Colonic mucosa (tissue), 4 donors: ENCODE measurements around the gene FLOT1. TPM values are rescaled to one million over a fixed set of nuclear protein-coding genes. Genes with fewer than 3 reads are reported as not detected.

Experiments used
- DNase-seq: peaks from one replicate; pipeline ENCODE4 v3.0.0-alpha.2; 2020
- H3K27ac ChIP-seq: fragments of 200-600 bp; one replicate; pipeline ENCODE4 v1.8.0; 2021
- H3K27me3 ChIP-seq: fragments of 200-600 bp; one replicate; pipeline ENCODE4 v1.8.0; 2021
- H3K36me3 ChIP-seq: fragments of 200-600 bp; one replicate; pipeline ENCODE4 v1.8.0; 2021
- H3K4me1 ChIP-seq: fragments of 200-600 bp; one replicate; pipeline ENCODE4 v1.8.0; 2021; ENCODE audit warnings: mild to moderate bottlenecking
- H3K4me3 ChIP-seq: fragments of 200-600 bp; one replicate; pipeline ENCODE4 v1.8.0; 2021
- H3K9ac ChIP-seq, 2 donors: one replicate each; pipeline ENCODE4 v1.7.0; 2013; ENCODE audit warnings: control low read depth in 2 of 2, low read depth in 2 of 2, low read length in 2 of 2
- H3K9me3 ChIP-seq: fragments of 200-600 bp; one replicate; pipeline ENCODE4 v1.8.0; 2021
- intact Hi-C: fragments of 100-400 bp; cut with DNase I; formaldehyde crosslinking; loops from one replicate; pipeline ENCODE4 v1.14.1; 2022
- total RNA-seq, 2 donors: library from RNA; stranded (reverse); fragmentation: NEBNext Ultra II Directional in 1 of 2; extraction: Animal tissue kit (Norgen Biotek cat#: 25700) in 1 of 2; gene quantifications; one replicate each; pipeline ENCODE4 v1.2.1, GENCODE V29; 2021
- TF ChIP-seq, protein P1 (sequence below): fragments of 200-600 bp; IDR thresholded peaks from one replicate; pipeline ENCODE4 v1.8.0; 2022; ENCODE audit warnings: antibody characterized with exemption, mild to moderate bottlenecking
- donor health status: healthy.
- donor health status: DM: no; HTN: no; CAD: no.
- donor health status: DM: no; HTN: no; CAD: no.

Gene FLOT1
- total RNA-seq, 2 donors from 2014 or later: 130 to 158 TPM

DNA sequence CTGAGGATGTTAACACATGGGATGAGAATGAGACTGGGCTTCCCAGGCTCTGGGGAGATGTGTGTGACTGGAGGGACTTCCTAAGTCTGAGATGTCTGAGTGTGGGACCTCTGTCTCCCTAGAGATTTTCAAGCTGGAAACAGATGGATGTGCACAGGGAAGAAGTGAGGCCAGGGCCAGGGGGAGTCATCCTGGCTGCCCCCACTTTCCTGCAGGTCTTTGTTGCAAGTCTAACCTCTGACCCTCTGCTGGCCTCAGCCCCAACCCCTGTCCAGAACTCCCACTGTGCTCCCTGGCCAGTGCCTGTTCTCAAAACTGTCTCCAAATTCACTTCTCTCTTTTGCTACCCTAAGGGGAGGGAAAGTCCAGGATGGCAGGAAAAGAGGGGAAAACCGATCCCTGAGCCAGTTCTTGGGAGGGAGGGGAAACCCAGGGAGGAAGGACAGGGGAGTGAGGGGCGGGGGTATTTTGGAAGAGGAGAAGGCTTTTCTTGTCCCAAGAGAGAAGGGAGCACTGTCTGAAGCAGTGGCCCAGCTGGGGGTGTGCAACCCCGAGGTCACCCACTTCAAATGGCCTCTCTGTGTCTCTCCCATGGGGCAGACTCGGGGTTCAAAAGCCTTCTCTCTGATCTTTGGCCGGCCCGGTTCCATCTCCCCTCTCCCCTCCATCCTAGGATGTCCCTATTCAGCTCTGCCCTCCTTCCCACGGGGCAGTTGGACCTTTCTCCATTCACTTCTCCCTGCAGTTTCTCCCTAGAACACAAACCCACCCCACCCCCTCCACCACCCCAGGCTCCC, 59.1 kb downstream of the FLOT1 start:
- H3K27ac ChIP-seq: peak overlapping the region; percentile 84
- no peaks in the 10 kb centered on the region for H3K9me3 ChIP-seq
- H3K9ac ChIP-seq: peak overlapping the region; percentile 67 to 80
- no peaks in the 10 kb centered on the region for H3K36me3 ChIP-seq
- peak overlapping the region; percentile 53 for H3K4me3 ChIP-seq
- intact Hi-C loops: no loop called here
- H3K27me3 ChIP-seq: no peaks in the 10 kb centered on the region
- DNase-seq: no peak
- H3K4me1 ChIP-seq: peaks cover 4% of the 10 kb centered on the region
- TF ChIP-seq, protein P1, sequence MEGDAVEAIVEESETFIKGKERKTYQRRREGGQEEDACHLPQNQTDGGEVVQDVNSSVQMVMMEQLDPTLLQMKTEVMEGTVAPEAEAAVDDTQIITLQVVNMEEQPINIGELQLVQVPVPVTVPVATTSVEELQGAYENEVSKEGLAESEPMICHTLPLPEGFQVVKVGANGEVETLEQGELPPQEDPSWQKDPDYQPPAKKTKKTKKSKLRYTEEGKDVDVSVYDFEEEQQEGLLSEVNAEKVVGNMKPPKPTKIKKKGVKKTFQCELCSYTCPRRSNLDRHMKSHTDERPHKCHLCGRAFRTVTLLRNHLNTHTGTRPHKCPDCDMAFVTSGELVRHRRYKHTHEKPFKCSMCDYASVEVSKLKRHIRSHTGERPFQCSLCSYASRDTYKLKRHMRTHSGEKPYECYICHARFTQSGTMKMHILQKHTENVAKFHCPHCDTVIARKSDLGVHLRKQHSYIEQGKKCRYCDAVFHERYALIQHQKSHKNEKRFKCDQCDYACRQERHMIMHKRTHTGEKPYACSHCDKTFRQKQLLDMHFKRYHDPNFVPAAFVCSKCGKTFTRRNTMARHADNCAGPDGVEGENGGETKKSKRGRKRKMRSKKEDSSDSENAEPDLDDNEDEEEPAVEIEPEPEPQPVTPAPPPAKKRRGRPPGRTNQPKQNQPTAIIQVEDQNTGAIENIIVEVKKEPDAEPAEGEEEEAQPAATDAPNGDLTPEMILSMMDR: no peak

DNA sequence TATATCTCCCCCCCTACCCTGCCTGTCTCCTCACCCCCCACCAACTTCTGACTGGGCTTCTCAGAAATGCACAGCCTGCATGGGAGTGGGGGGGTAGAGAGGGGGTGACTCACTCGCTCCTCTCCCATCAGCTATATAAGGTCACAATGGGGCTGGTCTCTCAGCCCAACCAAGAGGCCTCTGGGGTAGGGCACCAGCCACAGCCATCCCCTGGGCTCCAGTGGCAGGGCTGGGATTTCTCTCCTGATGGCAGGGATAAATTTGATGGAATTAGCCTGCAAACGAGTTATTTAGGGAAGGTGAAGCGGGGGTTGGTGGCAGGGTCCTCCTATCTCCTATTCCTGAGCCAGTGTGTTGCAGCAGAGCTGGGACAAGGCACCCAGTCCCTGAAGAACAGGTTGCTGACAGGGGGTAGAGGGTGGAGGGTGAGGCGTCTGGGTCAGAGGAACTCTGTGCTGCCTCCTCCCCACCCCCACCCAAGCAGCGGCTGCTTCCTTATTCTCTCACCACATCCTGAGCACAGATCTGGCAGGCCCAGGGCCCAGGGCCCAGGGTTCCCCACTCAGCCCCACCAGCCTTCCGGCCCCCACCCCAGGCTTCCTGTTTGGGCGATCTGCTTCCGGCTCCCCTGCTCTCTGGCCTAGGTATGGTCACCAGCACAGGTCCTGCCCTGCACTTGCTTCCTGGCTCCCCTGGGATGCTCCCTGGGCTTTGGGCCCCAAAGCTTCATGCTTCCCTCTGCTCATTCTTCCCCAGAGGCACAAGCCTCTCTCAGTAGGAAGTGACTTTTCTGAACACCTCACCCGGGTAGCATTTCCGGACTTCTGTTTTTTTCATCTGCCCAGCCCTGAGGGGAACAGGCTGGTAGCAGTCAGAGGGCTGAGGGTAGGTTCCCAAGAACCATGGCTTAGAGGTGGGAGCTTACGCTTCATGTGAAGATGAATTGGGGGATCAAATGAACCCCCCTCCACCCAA, 60.1 kb downstream of the FLOT1 start:
- H3K4me1 ChIP-seq: peaks cover 4% of the 10 kb centered on the region
- peak; percentile 75 for DNase-seq
- H3K36me3 ChIP-seq: no peaks in the 10 kb centered on the region
- H3K27ac ChIP-seq: peak overlapping the region; percentile 84
- H3K4me3 ChIP-seq: peak overlapping the region; percentile 53
- intact Hi-C loops: no loop called here
- H3K9me3 ChIP-seq: no peaks in the 10 kb centered on the region
- peak overlapping the region; percentile 67 to 80 for H3K9ac ChIP-seq
- TF ChIP-seq, protein P1: no peak
- no peaks in the 10 kb centered on the region for H3K27me3 ChIP-seq

DNA sequence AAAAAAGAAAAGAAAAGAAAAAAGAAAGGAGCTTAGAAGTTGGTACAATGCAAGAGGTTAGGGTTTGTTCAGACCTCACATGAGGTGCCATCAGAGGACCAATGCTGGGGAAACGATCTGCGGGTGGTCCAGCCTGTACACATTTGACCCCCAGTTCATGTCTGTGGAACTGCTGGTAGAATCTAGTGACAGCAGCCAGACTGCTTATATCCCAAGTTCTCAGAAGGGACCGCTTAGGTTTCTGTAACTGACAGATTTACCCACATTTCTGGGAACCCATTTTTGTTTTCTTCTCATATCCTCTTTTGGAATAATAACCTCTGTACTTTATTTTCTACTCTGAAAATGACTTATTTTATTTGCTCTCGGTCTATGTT, 60.7 kb downstream of the FLOT1 start:
- DNase-seq: no peak
- no peaks in the 10 kb centered on the region for H3K9me3 ChIP-seq
- TF ChIP-seq, protein P1: no peak
- intact Hi-C loops: no loop called here
- peak overlapping the region; percentile 53 for H3K4me3 ChIP-seq
- H3K4me1 ChIP-seq: peaks cover 4% of the 10 kb centered on the region
- peak overlapping the region; percentile 84 for H3K27ac ChIP-seq
- H3K36me3 ChIP-seq: peaks cover 2% of the 10 kb centered on the region
- H3K27me3 ChIP-seq: no peaks in the 10 kb centered on the region
- H3K9ac ChIP-seq: peak overlapping the region; percentile 67 to 80

DNA sequence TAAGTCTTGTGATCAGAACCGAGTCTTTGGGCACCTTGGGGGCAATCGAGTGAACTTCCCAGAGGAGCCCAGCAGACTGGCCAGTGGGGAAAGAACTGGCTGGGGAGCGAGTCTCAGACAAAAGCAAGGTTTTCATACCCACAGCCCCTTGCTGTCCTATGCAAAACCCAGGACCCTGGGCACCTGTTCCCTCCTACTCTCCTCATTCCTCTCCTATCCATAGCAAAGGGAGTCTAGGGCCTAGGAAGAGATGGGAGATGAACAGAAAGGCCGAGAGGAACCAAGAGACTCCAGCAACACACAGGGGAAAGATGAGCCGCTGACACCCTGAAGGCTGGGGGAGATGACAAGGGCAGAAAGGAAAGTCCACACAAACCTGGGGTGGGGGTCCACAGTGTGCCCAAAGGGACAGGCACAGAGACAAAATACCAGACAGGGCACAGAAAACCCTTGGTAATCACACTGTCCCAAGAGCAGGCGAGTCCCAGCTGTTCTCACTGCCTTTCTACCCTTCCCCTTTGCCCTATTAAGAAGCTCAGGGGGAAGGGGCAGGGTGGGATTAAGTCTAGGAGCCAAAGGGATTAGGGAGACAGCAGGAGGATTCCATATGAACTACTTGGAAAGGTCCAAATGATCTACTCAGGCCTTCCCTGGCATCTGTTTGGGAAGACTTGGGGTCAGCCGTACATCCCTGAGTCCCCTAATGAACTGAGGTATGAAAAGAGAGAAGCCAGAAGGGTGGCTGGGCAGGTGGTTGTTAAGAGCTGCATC, 62.5 kb downstream of the FLOT1 start:
- peak overlapping the region; percentile 40 to 48 for H3K9ac ChIP-seq
- intact Hi-C loops: loop anchor here (1.0 to 2.0 kb wide), 2 partner anchors 42 to 51 kb away; no protein-coding TSS in a partner anchor
- TF ChIP-seq, protein P1: no peak
- no peak for DNase-seq
- H3K27me3 ChIP-seq: no peaks in the 10 kb centered on the region
- H3K36me3 ChIP-seq: peaks cover 6% of the 10 kb centered on the region
- peak overlapping the region; percentile 84 for H3K27ac ChIP-seq
- peak overlapping the region; percentile 53 for H3K4me3 ChIP-seq
- no peaks in the 10 kb centered on the region for H3K9me3 ChIP-seq
- H3K4me1 ChIP-seq: peaks cover 4% of the 10 kb centered on the region
